ENCODE results near the gene TMEM38A. TPM values are rescaled to one million over a fixed set of nuclear protein-coding genes. Genes with fewer than 3 reads are reported as not detected.

Gene TMEM38A
- total and polyA plus RNA-seq, 9 of the 15 experiments (the other 6 are each of a cell fraction or from before 2014, with no cell fraction given), result 0.35 to 2.1 (median 1.2) TPM

DNA sequence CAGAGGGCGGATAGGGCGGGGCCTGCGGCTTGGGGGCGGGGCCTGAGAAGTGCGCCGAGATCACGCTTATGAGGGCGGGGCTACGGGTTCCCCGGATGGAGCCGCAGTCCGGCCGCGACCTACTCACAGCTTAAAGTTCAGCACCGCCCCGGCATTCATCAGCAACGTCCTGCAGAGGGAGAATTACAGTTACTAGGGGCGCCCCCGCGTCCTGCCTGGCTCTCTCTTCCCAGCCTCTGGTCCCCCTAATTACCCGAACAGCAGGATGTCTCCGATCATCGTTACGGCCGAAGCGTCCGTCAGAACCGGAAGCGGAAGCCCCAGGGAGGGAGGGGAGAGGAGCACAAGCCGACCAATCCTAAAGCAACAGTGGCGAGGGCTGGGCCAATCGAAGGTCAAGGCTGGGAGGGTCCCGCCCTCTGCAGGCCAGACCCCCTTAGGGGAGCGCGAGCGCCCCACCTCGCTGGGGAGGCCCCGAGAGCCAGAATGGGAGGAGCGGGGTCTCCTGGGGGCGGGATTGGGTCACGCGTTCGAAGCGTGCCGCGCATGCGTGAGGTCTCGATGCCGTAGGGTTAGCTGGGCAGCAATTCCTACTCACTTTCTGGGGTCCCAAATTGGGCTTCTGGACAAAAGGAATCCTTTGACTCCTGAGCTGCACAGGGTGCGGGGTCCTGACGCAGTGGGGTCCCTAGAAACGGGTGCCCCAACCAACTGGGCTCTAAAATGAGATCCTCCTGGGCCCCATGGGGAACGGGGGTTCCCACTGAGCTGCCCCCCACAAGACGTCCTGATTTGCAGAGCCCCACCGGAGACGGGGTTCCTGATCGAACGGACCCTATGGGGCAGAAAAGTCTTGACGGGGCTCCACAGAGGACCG, 869 bp upstream of the TMEM38A start, which contains the start of gene SMIM7 (continued):
- TF ChIP-seq, protein P1, sequence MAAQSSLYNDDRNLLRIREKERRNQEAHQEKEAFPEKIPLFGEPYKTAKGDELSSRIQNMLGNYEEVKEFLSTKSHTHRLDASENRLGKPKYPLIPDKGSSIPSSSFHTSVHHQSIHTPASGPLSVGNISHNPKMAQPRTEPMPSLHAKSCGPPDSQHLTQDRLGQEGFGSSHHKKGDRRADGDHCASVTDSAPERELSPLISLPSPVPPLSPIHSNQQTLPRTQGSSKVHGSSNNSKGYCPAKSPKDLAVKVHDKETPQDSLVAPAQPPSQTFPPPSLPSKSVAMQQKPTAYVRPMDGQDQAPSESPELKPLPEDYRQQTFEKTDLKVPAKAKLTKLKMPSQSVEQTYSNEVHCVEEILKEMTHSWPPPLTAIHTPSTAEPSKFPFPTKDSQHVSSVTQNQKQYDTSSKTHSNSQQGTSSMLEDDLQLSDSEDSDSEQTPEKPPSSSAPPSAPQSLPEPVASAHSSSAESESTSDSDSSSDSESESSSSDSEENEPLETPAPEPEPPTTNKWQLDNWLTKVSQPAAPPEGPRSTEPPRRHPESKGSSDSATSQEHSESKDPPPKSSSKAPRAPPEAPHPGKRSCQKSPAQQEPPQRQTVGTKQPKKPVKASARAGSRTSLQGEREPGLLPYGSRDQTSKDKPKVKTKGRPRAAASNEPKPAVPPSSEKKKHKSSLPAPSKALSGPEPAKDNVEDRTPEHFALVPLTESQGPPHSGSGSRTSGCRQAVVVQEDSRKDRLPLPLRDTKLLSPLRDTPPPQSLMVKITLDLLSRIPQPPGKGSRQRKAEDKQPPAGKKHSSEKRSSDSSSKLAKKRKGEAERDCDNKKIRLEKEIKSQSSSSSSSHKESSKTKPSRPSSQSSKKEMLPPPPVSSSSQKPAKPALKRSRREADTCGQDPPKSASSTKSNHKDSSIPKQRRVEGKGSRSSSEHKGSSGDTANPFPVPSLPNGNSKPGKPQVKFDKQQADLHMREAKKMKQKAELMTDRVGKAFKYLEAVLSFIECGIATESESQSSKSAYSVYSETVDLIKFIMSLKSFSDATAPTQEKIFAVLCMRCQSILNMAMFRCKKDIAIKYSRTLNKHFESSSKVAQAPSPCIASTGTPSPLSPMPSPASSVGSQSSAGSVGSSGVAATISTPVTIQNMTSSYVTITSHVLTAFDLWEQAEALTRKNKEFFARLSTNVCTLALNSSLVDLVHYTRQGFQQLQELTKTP (IDR thresholded peaks at IDR 0.05; ENCODE audit: low read depth in 1 of 2, partially characterized antibody in 2 of 2), result peak in 1 of 2 experiments; percentile 71
- TF ChIP-seq KLF16 (IDR thresholded peaks at IDR 0.05), result no peak
- TF ChIP-seq RNF2 (IDR thresholded peaks at IDR 0.05), result peak; percentile 53; the same call in 1 of the 2 replicates
- TF ChIP-seq SRSF3 (IDR thresholded peaks at IDR 0.05; ENCODE audit: insufficient read depth, low read length), result no peak
- no peak for TF ChIP-seq NCOR1 (IDR thresholded peaks at IDR 0.05)
- TF ChIP-seq ADNP (tag; IDR thresholded peaks at IDR 0.05), result no peak
- TF ChIP-seq ZNF165 (CRISPR knock-in tag; IDR thresholded peaks at IDR 0.05; ENCODE audit: borderline replicate concordance), result no peak
- no peak for TF ChIP-seq ZNF79 (CRISPR knock-in tag; IDR thresholded peaks at IDR 0.05; ENCODE audit: low read depth)
- TF ChIP-seq ZNF232 (CRISPR knock-in tag; IDR thresholded peaks at IDR 0.05), result no peak
- TF ChIP-seq, protein P2, sequence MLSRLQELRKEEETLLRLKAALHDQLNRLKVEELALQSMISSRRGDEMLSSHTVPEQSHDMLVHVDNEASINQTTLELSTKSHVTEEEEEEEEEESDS (CRISPR knock-in tag; IDR thresholded peaks at IDR 0.05), result no peak
- TF ChIP-seq POU5F1 (IDR thresholded peaks at IDR 0.05; ENCODE audit: borderline replicate concordance, low read depth, low read length, partially characterized antibody), result no peak
- no peak for TF ChIP-seq NR2F6 (CRISPR knock-in tag; IDR thresholded peaks at IDR 0.05)
- TF ChIP-seq KLF10 (CRISPR knock-in tag; IDR thresholded peaks at IDR 0.05), result no peak
- no peak for TF ChIP-seq CBX8 (IDR thresholded peaks at IDR 0.05; ENCODE audit: borderline replicate concordance, extremely low read depth, low read depth, low read length, poor library complexity, severe bottlenecking)
- TF ChIP-seq, protein P3, sequence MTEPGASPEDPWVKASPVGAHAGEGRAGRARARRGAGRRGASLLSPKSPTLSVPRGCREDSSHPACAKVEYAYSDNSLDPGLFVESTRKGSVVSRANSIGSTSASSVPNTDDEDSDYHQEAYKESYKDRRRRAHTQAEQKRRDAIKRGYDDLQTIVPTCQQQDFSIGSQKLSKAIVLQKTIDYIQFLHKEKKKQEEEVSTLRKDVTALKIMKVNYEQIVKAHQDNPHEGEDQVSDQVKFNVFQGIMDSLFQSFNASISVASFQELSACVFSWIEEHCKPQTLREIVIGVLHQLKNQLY (CRISPR knock-in tag; conservative IDR thresholded peaks at IDR 0.05), result no peak
- TF ChIP-seq, protein P4, sequence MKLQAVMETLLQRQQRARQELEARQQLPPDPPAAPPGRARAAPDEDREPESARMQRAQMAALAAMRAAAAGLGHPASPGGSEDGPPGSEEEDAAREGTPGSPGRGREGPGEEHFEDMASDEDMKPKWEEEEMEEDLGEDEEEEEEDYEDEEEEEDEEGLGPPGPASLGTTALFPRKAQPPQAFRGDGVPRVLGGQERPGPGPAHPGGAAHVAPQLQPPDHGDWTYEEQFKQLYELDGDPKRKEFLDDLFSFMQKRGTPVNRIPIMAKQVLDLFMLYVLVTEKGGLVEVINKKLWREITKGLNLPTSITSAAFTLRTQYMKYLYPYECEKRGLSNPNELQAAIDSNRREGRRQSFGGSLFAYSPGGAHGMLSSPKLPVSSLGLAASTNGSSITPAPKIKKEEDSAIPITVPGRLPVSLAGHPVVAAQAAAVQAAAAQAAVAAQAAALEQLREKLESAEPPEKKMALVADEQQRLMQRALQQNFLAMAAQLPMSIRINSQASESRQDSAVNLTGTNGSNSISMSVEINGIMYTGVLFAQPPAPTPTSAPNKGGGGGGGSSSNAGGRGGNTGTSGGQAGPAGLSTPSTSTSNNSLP (IDR thresholded peaks at IDR 0.05; ENCODE audit: borderline replicate concordance, low read depth, low read length), result peak; percentile 47; the same call in 1 of the 2 replicates
- peak; percentile 94 for TF ChIP-seq NEUROD1 (IDR thresholded peaks at IDR 0.05; ENCODE audit: borderline replicate concordance, low read depth, low read length, partially characterized antibody)
- TF ChIP-seq HDAC3 (IDR thresholded peaks at IDR 0.05; ENCODE audit: borderline replicate concordance, partially characterized antibody), result no peak
- TF ChIP-seq ZNF140 (CRISPR knock-in tag; IDR thresholded peaks at IDR 0.05), result no peak
- no peak for TF ChIP-seq XRCC5 (IDR thresholded peaks at IDR 0.05; ENCODE audit: low read depth, low read length)
- TF ChIP-seq ATF1 (CRISPR knock-in tag; IDR thresholded peaks at IDR 0.05), result no peak
- TF ChIP-seq ATF1 (tag; IDR thresholded peaks at IDR 0.05), result peak; percentile 85
